GM18526 (cell line): ENCODE data around the gene SOX8.

ENCODE experiments used
- POLR2A ChIP-seq: IDR thresholded peaks from 3 replicates; pipeline ENCODE4 v1.6.1; 2011; ENCODE audit not compliant: insufficient read length; ENCODE audit errors: extremely low read depth

SOX8 gene

GRCh38 chr16:979859-980594 is 1.5 kb upstream of the SOX8 start:
- no peak for TF ChIP-seq POLR2A

GRCh38 chr16:980595-980854 is 1.0 kb upstream of the SOX8 start:
- TF ChIP-seq POLR2A = no peak

DNA sequence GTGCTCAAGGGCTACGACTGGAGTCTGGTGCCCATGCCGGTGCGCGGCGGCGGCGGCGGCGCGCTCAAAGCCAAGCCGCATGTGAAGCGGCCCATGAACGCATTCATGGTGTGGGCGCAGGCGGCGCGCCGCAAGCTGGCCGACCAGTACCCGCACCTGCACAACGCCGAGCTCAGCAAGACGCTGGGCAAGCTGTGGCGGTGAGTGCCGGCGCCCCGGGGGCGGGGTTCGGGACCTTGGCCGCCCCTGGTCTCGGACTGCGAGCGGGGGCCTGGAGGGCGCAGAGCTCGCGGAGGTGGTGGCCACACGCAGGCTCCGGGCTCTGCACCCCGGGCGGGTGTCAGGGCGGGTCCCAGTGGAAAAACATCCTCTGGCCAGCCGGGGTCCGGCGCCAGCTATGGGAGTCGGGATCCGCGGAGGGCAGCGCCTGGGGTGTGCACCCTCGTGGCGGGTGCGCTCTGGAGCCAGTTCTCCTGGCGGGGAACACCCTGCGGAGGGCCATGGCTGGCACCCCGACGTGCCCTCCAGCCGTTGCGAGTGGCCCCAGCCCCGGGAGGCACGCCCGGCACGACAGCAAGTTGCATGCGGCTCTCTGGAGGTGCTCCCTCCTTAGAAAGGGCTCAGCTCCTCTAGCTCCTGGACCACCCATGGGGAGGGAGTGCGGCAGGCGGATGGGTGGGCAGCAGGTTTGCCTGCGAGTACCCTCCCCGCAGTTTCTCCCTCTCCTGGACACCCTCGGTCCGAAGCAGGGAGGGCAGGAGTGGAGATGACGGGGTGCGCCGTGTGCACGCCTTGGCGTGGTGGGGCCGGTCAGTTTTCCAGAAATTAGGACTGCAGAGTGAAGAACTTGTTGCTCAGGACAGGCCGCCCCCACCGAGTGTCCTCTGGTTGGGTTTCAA is 824 bp downstream of the SOX8 start:
- TF ChIP-seq POLR2A = no peak

DNA sequence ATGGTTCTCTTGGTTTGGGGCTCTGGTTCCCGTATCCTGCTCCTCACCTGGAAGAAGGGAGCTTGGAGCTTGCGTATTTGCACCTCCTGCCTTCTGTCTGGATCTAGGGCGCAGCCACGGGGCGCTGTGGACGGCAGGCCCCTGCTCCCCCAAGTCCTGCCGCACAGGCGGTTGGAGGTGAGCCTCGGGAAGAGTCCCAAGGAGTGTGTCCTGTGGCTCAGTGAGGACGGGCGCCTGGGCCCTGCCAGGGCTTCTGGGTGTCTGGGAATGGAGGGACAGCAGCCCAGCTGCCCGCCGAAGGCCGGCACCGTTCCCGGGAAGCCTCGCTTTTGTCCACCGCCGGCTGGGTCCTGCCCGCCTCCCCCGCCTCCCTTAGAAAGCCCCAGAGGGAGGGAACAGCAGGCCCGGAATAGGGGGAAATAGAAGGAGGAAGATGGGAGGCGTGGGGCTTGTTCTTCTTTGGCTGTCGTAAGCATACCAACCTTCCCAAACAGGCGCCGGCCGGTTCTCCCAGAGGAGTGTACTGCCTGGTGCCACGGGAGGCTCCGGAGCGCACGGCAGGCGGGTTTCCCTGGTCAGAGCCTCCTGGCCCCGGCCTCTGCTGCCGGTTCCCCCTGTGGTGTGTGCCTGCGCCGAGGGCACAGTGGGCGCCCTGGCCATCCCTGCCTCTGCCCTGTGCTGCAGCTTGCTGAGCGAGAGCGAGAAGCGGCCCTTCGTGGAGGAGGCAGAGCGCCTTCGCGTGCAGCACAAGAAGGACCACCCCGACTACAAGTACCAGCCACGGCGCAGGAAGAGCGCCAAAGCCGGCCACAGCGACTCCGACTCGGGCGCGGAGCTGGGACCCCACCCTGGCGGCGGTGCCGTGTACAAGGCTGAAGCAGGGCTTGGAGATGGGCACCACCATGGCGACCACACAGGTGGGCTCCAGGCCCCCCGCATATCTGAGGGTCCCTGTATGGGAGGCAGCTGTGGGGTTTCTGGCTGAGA is 1.8 kb downstream of the SOX8 start:
- TF ChIP-seq POLR2A = no peak

- TF ChIP-seq POLR2A = no peak
These were observed 2.6 kb downstream of the SOX8 start for GRCh38 chr16:984121-984694.

DNA sequence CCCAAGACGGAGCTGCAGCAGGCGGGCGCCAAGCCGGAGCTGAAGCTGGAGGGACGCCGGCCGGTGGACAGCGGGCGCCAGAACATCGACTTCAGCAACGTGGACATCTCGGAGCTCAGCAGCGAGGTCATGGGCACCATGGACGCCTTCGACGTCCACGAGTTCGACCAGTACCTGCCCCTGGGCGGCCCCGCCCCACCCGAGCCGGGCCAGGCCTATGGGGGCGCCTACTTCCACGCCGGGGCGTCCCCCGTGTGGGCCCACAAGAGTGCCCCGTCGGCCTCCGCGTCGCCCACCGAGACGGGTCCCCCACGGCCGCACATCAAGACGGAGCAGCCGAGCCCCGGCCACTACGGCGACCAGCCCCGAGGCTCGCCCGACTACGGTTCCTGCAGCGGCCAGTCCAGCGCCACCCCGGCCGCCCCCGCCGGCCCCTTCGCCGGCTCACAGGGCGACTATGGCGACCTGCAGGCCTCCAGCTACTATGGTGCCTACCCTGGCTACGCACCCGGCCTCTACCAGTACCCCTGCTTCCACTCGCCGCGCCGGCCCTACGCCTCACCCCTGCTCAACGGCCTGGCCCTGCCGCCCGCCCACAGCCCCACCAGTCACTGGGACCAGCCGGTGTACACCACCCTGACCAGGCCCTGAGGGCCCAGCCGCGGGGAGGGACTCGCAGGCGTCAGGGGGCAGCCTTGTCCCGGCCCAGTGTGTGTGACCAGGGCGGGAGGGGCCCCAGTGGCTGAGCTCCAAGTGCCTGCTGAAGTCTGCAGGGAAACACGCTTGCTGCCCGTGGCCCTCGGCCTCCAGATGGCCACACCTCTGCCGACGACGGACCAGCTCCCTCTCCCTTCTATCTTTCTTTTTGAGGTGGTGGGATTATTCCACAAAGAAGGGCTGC is 3.4 kb downstream of the SOX8 start:
- no peak for TF ChIP-seq POLR2A

- no peak for TF ChIP-seq POLR2A
These were observed 4.3 kb downstream of the SOX8 start for GRCh38 chr16:985646-986400.

- no peak for TF ChIP-seq POLR2A
These were observed 4.8 kb downstream of the SOX8 start for GRCh38 chr16:986411-986810.

DNA sequence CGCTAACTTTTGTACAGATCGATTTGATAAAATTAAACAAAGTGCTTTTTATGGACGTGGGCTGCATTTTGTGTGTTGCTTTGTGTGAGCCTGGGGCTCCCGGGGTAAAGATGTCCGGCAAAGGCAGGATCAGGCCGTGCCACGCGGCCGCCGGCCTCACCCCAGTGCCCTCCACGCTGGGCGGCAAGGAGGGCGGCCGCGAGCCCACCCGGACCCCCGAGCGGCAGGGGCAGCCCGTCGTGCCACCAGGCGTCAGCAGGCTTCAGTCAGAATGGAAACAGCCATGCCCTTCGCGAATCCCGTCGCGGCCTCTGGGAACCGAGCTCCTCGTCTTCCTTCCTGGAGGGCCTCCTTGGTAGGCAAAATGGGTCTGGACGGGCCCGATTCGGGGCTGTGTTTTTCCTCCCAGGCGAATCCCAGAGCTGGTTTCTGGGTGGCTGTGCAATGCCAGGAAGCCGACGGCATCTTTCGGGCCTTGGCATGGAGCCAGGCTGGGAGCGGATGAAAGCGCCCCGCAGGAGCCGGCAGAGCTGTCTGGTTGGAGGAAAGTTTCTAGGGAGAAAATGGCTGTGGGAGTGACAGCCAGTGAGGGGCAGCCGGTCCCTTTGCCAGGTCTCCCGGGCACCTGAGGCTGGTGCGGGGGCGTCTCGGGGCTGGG is 5.5 kb downstream of the SOX8 start:
- no peak for TF ChIP-seq POLR2A

DNA sequence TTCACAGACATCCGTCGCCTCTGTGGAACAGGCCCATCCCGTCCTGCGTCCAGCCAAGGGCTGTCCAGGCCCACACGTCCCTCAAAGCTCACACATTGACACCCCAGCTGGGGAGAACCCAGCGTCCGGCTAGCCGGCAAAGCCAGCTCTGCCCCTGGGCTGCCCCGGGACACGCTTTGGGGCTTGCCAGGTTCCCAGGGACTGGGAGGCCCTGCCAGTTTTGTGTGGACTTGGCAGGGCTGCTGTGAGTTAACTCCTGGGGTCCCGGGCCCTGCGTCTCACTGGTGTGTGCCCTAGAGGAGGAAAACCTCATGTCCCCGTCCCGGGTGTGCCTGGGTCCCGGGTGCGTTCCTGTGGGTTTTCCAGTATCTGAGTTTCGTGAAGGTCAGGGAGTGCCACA is 6.3 kb downstream of the SOX8 start:
- TF ChIP-seq POLR2A = no peak

- TF ChIP-seq POLR2A = no peak
These were observed 7.1 kb downstream of the SOX8 start for GRCh38 chr16:988471-989353.

DNA sequence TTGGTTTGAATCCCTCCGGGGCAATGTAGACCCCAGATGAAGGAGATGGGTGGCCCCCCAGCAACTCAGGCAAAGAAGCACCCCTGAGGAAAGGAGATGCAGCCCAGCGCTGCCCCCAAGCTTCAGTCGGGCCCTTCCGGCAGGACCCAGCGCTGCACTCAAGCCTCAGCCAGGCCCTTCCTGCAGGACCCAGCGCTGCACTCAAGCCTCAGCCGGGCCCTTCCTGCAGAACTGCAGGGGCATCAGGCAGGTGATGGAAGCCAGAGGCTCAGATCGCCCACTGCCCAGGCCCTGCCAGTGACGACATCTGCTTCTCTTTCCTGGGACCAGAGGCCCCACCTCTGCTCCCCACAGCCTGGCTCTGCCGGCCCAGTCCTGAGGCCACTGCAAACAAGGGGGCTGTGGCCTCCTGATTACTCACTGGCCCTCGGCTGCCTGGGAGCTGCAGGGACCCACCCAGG is 7.8 kb downstream of the SOX8 start:
- TF ChIP-seq POLR2A = no peak
